Bronchial epithelial cell (primary cell): ENCODE results near the gene TMEM267. TPM values are rescaled to one million over a fixed set of nuclear protein-coding genes. Genes with fewer than 3 reads are reported as not detected.
A peak's percentile ranks its signal among the peaks of the same experiment; 100 is the strongest.
"Not testable (repeated sequence)": the region's sequence is repeated elsewhere in the genome, so short reads cannot be mapped to it uniquely, and the experiment has no call there.

Experiments used
- DNase-seq: peaks from one replicate; pipeline ENCODE4 v3.0.0-alpha.2; 2010; ENCODE audit warnings: low read depth
- FAIRE-seq: peaks from 2 replicates; lab custom pipeline; 2011; peaks lifted over from hg19 to GRCh38; lab: Jason Lieb, UNC
- H3K27me3 ChIP-seq: 2 replicates; pipeline ENCODE4 v1.5.1; 2011; ENCODE audit warnings: low read length; ENCODE audit not compliant: control insufficient read depth, insufficient read depth
- H3K36me3 ChIP-seq: 2 replicates; pipeline ENCODE4 v1.5.1; 2011; ENCODE audit warnings: low read length; ENCODE audit not compliant: control insufficient read depth, insufficient read depth
- H3K4me3 ChIP-seq: 2 replicates; pipeline ENCODE4 v1.5.1; 2011; ENCODE audit warnings: mild to moderate bottlenecking, low read depth, low read length, control low read depth
- total RNA-seq: library from RNA; depleted of rRNA; stranded (reverse); fragments of >200 nt; gene quantifications from 2 replicates; pipeline ENCODE4 v1.2.1, GENCODE V29; 2014
- TF ChIP-seq, protein P1 (sequence below): IDR thresholded peaks from 2 replicates; pipeline ENCODE4 v1.5.1; 2011; ENCODE audit warnings: mild to moderate bottlenecking, moderate library complexity, low read length, control low read depth, inconsistent platforms; ENCODE audit not compliant: insufficient read depth, severe bottlenecking

TMEM267 gene
- total RNA-seq, 1 donor from 2014 or later: 12.4 TPM

DNA sequence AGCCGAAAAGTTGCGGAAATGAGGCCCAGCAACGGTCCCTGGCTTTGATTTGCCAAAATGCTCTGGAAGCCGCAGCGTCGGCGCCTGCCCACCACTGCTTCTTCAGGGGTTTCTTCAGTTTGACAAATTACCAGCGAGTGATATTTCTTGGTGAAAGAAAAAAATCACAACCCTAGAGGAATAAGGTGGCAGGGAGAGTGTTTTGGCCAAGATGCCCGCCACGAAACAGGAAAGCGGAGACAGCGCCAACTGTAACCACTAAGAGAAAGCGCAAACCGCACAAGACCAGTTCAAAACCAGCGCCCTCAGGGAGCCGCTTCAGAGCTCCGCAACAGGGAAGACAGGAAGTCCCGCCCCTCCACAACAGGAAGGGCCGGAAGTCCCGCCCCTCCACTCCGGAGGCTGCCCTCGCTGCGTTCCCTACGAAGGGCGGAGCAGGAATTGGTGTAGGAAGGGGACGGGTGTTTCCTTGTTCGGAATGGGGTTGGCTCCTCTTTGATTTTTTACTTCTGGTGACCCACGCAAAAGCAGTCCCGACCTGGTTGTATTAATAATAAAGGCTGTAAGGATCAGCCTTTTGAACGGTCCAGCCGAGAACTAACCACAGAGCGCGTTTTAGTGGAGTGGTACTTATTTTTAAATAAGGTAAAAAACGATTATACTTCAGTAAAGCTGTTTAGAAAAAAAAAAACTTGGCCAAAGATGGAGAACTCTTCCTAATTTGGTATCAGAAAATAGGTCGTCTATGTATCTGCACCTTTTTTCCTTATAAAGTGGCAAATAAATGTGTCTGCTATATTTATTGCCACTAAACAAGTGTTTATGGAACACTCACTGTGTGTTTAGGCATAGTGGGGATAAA is 31.4 kb upstream of the TMEM267 start, which contains the start of gene C5orf34:
Gene C5orf34, minus strand, starts transcription at position 333 of the 862 bp plus-strand sequence. CDS start 5,809 bp downstream, outside the sequence.
- TF ChIP-seq, protein P1, sequence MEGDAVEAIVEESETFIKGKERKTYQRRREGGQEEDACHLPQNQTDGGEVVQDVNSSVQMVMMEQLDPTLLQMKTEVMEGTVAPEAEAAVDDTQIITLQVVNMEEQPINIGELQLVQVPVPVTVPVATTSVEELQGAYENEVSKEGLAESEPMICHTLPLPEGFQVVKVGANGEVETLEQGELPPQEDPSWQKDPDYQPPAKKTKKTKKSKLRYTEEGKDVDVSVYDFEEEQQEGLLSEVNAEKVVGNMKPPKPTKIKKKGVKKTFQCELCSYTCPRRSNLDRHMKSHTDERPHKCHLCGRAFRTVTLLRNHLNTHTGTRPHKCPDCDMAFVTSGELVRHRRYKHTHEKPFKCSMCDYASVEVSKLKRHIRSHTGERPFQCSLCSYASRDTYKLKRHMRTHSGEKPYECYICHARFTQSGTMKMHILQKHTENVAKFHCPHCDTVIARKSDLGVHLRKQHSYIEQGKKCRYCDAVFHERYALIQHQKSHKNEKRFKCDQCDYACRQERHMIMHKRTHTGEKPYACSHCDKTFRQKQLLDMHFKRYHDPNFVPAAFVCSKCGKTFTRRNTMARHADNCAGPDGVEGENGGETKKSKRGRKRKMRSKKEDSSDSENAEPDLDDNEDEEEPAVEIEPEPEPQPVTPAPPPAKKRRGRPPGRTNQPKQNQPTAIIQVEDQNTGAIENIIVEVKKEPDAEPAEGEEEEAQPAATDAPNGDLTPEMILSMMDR: peak; percentile 2
- Histone ChIP-seq H3K27me3 (no peaks in the 10 kb centered on the region), H3K4me3 (peak within 1 kb of the TSS; percentile 51), H3K36me3 (no peaks in the 10 kb centered on the region)
- no peak for FAIRE-seq
- DNase-seq: peak; percentile 91

DNA sequence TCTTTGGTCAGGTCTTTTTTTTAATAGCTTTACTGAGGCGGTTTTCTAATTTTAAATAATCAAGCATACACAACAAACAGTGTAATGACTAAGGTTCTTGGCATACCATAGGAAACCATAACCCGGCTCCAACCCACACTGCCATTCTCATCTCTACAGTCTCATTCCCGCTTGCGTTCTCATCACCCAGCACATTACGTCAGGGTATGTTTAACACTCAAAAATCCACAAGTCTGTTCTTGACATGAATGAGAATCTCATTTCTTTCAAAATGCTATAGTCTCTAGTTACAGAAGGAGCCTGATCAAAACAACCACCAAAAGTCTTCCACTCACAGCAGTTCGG is 30.8 kb upstream of the TMEM267 start:
- no peak for FAIRE-seq
- H3K27me3 ChIP-seq: no peaks in the 10 kb centered on the region
- H3K4me3 ChIP-seq: peak overlapping the region; percentile 51
- peak; percentile 91 for DNase-seq
- TF ChIP-seq, protein P1: no peak
- no peaks in the 10 kb centered on the region for H3K36me3 ChIP-seq

DNA sequence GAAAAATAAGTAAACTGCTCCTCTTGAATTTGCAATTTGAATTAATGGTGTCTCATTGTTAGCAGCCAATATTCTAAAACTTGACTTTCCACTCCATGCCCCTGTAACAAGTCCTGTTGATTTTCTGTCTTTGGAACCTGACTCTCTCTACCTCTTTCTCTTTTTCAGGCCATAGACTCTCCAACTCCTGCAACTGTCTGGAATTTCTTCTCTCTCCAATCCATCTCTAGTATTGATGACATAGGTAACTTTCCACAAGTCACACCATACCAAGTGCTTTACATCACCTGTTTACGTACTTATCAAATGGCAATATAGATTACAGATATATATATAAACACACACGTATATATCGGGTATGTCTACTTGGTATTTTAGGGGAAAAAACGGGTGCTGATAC is 30.4 kb upstream of the TMEM267 start:
- H3K27me3 ChIP-seq: no peaks in the 10 kb centered on the region
- FAIRE-seq: no peak
- DNase-seq: peak; percentile 8
- peak overlapping the region; percentile 51 for H3K4me3 ChIP-seq
- TF ChIP-seq, protein P1: no peak
- H3K36me3 ChIP-seq: no peaks in the 10 kb centered on the region

DNA sequence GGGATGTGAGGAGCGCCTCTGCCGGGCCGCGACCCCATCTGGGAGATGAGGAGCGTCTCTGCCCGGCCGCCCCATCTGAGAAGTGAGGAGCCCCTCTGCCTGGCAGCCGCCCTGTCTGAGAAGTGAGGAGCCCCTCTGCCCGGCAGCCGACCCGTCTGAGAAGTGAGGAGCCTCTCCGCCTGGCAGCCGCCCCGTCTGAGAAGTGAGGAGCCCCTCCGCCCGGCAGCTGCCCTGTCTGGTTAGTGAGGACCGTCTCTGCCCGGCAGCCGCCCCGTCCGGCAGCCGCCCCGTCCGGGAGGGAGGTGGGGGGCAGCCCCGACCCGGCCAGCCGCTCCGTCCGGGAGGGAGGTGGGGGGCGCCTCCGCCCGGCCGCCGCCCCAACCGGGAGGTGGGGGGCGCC is 27.4 kb upstream of the TMEM267 start:
- H3K4me3 ChIP-seq, H3K36me3 ChIP-seq, H3K27me3 ChIP-seq, DNase-seq, FAIRE-seq: not testable (repeated sequence)

DNA sequence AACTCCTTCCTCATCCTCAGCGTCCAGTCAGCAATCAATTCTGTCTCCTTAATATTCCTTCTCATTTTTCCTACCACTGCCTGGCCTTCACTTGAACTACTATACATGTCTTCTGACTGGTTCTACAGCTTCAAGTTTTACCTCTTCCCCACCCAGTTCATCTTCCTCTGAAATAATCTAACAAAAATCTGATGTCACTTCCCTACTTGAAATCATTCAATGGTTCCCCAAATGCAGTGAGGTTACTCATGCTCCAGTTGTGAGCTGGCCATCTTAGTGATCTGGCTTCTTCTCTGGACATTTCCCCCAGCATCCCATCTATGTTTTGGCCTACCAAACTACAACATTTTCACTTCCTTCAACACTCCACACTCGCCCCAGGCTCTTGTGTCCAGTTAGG is 14.9 kb upstream of the TMEM267 start:
- DNase-seq: no peak
- no peak for FAIRE-seq
- H3K36me3 ChIP-seq: no peaks in the 10 kb centered on the region
- no peaks in the 10 kb centered on the region for H3K27me3 ChIP-seq
- TF ChIP-seq, protein P1: no peak
- H3K4me3 ChIP-seq: no peak overlapping the region

DNA sequence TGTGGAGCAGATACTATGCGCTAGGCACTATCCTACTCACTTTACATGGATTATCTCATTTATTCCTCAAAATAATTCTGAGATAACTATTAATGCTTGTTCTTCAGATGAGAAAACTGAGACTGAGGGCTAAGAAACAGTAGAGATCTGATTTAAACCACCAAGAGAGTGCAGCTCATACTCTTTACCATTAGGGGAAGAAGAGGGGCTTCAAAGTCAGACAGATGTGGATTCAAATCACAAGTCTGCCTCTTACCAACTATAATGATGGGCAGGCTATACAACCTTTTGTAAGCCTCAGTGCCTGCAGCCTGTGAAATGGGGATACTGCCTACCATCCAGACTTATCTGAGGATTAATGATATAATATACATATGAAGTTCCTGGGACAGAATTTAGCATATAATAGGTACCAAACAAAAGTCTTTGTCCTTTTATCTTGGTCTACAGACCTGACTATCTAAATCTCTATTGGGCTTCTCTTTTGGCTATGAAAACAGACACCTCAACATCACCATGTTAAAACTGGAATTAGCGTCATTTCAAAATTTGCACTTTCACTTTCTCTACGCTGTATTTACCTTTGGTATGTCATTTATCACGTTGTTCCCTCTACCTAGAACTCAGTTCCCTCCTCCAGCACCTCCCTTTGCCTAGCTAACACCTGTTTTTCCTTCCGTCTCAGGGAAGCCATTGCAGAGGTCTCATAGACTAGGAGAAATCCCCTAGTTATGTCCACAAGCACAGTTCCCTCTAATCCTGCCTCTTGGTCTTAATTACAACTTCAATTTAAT is 13.8 kb upstream of the TMEM267 start:
- TF ChIP-seq, protein P1: no peak

More for the DNA sequence above, 13.8 kb upstream of the TMEM267 start:
- Histone ChIP-seq H3K27me3 (no peaks in the 10 kb centered on the region), H3K36me3 (no peaks in the 10 kb centered on the region), H3K4me3 (no peak overlapping the region)
- DNase-seq (no peak), FAIRE-seq (no peak)
